Esophagus muscularis mucosa (tissue), 3 donors: ENCODE measurements around the gene FLII.
"Not testable (repeated sequence)": the region's sequence is repeated elsewhere in the genome, so short reads cannot be mapped to it uniquely, and the experiment has no call there.

ENCODE experiments used
- POLR2A ChIP-seq: fragments of 450-650 bp; IDR thresholded peaks from one replicate; pipeline ENCODE4 v1.6.1; 2017; ENCODE audit warnings: antibody characterized with exemption, moderate library complexity, mild to moderate bottlenecking, low read depth
- POLR2AphosphoS5 ChIP-seq, 2 donors: sonication (generic); formaldehyde crosslinking; IDR thresholded peaks; one replicate each; pipeline ENCODE4 v1.6.1; 2017; ENCODE audit warnings: antibody characterized with exemption in 2 of 2
- TF ChIP-seq, protein P1 (sequence below), 3 experiments: fragments of 200-600 bp in 2 of 3; fragments of 450-650 bp in 1 of 3; sonication (generic) in 2 of 3; IDR thresholded peaks; one replicate each; pipeline ENCODE4 v1.5.1; 2017 to 2019; ENCODE audit warnings: antibody characterized with exemption in 3 of 3, mild to moderate bottlenecking in 2 of 3, moderate library complexity in 1 of 3

DNA sequence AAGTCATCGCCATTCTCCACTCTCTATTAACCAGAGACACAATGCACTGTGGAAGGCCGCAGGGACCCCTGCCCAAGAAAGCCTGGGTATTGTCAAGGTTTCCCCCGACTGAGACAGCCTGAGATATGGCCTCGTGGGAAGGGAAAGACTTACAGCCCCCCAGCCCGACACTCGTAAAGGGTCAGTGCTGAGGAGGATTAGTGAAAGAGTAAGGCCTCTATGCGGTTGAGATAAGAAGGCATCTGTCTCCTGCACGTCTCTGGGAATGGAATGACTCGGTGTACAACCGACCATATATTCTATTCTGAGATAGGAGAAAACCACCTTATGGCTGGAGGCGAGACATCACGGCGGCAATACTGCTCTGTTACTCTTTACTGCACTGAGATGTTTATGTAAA is 44.7 kb upstream of the FLII start:
- TF ChIP-seq, protein P1, sequence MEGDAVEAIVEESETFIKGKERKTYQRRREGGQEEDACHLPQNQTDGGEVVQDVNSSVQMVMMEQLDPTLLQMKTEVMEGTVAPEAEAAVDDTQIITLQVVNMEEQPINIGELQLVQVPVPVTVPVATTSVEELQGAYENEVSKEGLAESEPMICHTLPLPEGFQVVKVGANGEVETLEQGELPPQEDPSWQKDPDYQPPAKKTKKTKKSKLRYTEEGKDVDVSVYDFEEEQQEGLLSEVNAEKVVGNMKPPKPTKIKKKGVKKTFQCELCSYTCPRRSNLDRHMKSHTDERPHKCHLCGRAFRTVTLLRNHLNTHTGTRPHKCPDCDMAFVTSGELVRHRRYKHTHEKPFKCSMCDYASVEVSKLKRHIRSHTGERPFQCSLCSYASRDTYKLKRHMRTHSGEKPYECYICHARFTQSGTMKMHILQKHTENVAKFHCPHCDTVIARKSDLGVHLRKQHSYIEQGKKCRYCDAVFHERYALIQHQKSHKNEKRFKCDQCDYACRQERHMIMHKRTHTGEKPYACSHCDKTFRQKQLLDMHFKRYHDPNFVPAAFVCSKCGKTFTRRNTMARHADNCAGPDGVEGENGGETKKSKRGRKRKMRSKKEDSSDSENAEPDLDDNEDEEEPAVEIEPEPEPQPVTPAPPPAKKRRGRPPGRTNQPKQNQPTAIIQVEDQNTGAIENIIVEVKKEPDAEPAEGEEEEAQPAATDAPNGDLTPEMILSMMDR (IDR thresholded peaks at IDR 0.05), result not testable (repeated sequence)
- not testable (repeated sequence) for TF ChIP-seq POLR2AphosphoS5 (IDR thresholded peaks at IDR 0.05); POLR2A
